ENCODE results near the gene CYRIA.

The CYRIA gene

DNA sequence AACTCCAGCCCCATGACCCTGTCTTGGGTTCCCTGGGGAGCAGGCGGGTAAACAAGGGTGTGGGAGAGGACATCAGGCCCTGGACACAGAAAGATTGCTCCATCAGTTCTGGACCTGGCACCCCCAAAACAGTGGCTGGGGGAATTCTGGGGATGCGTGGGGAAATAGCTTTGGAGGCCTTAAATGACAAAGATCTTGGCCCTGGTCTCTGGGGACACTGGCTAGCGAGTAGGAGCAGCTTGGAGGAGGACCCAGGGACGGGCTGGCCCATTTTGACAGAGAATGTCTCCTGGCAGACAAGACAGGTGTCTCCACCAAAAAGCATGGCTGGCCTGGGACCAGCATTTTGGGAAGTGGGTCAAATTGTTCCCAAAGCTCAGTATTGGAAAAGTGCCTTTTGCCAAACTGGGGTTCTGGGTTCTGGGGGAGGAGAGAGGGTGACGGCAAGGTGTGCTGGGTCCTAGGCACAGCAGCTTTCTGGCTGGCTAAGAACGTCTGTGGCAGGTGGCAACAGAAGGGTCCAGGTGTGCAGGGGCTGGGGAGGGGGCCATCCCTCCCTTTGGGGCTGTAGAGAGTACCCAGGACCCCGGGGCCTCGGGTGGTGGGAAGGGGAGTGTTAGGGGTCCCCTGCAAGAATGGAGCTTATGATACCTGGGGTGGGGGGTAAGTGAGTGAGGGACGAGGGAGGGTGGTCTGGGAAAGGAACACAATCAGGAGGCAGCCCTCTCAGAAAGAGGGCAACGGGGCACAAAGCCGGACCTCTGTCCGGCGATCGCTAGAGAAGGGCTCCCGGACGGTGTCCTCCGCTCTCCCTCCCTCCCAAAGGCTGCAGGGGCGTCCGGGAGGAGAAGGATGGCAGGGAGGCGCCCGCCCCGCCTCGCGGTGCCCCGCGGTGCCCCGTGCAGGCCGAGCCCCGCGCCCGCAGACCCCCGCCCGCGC lies 556 bp downstream of the CYRIA start:
- no peak for DNase-seq

GRCh38 chr2:16664052-16664731 lies 1.4 kb downstream of the CYRIA start:
- no peak for DNase-seq

DNA sequence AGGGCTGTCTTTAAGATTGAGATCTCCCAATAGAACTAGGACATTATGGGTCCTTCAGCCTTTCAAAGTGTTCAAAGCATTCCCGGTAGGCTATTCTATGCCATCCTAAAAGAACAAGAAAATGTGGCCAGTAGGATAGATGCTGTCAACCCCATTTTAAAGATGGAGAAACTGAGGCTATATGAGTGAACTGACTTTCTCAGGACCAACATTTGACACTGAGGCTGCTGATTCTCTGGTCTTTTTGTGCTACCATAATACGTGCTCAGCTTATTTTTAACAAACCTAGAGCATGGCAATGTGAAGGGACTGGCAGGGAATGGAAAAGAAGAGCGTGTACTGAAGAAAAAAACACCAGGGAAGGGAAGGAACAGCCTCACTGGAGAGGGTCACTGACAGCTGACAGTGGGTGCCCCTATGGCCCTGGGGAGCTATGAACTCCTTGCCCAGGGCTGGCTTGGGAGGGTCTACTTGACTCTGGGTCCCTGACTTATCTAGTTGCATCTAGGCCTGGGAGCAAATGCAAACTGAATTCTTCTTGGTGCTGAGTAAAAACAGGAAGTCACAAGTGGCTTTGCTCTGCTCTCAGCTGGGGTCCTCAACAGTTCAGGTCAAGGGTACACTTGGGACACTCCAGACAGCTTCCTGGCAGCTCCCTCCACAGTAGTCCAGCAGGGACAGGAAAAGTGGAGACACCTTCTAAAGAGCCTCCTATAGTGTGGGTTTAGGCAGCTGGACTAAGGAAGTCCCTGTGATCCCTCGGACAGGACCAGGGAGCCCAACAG lies 2.3 kb downstream of the CYRIA start:
- DNase-seq, result no peak

DNA sequence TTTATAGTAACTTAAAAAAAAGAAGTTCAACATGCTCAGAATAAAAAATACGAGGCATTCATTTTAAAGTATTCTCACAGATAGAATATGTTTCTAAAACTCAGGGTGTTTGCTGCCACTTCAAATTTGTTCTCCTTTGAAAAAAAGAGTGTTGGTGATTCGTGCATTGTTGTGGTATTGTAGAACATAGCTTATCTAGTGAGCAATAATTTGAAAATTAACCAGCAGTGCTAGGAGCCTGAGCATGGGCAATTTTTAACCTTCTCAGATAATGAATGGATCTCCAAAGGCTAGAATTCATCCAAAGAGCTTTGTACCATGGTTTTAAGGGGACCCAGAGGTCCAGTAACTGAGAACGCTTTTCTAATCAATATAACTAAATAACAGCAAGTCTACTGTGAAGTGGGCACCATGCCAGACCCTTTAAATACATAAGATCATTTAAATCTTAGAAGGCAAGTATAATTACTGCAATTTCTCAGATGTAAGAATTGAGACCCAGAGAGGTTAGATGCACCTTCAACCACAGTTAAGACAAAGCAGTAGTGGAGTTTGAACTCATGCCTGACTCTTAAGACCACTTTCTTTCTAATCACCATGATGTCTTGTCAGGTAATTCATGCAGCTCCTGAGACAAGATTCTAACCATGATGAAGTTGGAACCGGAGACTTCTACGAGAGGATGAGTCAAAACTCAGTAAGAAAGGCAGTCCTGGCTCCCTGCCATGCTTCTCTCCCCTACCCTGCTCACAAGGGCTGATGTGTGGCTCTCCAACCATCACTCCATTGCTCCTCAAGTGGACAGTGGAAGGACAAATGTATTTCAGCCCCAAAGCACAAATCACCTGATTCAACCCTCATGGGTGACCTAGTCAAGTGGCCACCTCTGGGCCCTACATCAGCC lies 3.4 kb downstream of the CYRIA start:
- DNase-seq, result no peak

DNA sequence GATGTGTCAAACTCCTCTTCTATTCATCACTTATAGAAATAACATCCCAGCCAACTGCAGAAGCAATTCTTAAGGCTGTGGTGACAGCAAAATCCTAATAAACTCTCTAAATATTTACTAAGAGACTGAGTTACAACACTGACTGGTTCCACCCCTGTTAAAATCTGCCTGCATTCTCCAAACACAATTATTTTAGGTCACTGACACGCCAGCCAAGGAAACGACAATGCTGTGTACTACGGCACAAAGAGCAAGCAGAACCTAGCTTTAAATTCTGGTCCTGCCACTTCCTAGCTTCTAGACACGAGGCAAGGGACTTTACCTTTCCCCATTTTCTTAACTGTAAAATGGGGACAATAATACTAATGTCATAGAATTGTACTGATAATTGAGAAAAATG lies 4.1 kb downstream of the CYRIA start:
- no peak for DNase-seq

GRCh38 chr2:16660556-16660955 lies 5.1 kb downstream of the CYRIA start:
- no peak for DNase-seq

DNA sequence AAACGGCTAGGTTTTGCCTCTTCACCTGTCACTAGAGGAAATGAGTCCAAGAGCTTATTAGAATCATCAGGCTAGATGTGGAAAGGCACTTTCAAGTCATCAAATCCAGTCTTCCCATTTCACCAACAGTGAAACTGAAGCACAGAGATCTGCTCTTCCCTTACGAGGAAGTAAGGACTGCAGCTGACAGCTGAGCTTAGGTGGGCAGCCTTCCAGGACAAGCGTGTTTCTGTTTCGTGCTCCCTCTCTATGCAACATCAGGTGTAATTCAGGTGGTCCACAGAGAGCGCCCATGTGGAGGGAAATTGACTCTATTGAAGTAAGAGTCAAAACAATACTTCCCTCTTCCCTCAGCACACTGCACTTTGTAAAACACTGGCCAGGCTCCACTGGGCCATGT lies 5.5 kb downstream of the CYRIA start:
- DNase-seq, result no peak

DNA sequence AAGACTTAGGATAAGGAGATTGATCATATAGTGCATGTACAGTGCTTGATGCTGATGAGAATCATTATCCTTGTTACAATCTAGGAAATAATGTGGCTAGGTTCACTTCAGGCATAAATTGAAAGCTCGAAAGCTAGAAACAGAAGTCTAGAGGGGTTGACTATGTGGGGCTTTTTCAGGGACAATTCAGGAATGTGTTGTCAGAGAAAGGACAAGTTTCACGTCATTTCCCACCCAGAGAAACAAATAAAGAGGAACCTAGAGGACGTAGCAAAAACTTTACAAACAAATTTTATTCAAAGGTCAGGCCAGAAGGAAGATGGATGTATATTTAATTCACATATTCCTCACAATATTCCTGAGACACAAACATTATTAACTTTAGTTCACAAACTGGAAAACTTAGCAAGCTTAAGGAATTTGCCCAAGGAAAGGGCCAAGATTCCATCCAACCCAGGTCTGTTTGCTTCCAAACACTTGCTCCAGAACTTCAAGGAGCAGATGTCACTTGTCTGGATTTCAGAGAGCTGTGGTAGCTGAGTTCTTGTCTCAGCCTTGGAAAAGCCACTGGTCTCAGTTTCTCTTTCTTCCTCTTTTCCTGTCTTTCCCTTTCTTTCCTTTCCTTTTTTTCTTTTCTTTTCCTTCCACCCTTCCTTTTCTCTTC lies 7.4 kb downstream of the CYRIA start:
- DNase-seq, result no peak

DNA sequence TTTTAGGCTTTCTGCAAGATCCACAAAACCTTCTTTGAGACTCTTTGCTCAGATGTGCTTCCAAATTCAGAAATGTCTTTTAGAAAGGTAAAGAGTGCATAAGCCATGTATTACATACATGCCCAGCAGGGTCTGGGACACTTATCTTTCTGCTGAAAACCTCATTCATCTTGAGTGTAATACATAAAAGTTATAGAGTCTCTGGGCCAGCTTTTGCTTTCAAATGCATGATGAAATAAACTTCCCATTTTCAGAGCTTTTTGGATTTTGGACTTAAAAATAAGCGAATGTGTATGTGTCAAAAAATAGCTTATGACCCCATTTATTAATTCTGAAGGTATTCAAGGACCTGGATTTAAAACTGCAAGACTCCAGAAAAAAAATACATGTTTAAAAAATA lies 8.0 kb downstream of the CYRIA start:
- no peak for DNase-seq

DNA sequence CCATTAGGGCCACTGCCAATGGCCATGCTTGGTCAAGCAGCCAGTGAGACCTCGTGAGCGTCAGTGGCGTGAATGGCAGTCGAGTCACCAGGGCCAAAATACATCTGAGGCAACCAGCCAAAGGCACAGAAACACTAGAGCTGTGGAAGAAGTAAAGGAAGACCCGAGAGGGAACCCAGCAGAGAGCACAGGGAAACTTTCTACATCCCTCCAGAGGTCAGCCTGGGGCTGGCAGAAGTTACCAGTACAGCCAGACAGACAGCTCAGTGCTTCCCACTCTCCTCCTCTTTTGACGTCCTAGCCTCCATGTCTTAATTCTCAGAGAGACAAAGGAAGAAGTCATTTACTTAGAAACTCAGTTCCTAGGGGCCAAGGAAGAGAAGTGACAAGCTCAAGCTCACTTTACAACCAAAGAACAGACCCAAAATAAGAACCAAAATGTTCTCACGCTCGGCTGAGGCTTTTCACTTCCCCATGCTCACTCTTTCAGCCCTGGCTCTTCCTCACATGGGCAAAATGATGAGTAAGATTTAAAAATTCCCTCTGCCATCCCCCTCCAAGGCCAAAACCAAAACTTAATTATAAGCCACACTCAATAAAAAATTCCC lies 8.7 kb downstream of the CYRIA start:
- DNase-seq, result no peak

GRCh38 chr2:16655905-16656642 lies 9.6 kb downstream of the CYRIA start:
- DNase-seq, result no peak

DNA sequence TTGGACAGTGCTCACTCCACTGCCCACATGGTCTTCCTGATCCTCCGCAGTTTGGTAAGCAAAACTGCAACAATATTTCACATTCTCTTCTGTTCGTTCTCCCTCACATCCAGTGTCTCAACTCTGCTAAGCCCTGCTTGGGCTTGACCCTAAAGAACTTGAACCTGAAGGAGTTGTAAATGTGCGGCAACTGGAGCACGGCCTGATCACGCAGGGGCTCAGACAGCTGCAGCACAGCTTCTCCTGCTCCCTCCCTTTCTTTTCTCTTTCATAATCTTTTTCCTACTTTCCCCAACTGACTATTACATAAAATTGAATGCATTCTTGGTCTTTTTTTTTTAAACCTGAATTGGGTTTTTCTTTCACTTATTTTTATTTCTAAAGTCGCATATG lies 10.2 kb downstream of the CYRIA start:
- DNase-seq, result no peak

DNA sequence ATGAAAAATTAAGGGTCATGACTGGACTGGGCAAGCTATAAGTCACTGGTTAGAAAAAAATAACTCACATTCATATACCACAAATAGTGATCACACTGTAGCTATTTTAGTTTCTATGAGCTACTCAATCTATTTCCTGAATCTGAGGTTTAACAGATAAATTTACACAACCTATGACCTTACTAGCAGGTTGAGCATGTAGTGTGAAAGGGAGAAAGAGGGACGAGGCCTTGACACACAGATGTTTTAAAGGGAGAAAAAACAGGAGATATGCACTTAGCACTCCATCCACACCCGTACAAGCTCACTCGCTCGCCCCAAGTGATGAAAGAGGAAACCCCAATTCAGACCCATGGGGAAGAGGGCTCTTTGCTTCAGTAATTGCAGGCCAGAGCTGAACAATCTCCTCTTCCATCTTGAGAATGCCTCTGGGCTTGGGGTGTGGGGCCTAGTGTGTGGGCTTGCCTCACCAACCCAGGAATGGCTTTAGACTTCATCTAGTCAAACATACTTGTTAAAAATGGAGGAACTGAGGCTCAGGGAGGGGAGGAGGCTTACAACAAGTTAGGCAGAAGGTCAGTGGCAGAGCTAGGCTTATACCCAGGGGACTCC lies 10.7 kb downstream of the CYRIA start:
- DNase-seq, result no peak

GRCh38 chr2:16653799-16654198 lies 11.8 kb downstream of the CYRIA start:
- DNase-seq, result no peak

- DNase-seq, result no peak
These were observed 12.6 kb downstream of the CYRIA start for GRCh38 chr2:16653083-16653375.

DNA sequence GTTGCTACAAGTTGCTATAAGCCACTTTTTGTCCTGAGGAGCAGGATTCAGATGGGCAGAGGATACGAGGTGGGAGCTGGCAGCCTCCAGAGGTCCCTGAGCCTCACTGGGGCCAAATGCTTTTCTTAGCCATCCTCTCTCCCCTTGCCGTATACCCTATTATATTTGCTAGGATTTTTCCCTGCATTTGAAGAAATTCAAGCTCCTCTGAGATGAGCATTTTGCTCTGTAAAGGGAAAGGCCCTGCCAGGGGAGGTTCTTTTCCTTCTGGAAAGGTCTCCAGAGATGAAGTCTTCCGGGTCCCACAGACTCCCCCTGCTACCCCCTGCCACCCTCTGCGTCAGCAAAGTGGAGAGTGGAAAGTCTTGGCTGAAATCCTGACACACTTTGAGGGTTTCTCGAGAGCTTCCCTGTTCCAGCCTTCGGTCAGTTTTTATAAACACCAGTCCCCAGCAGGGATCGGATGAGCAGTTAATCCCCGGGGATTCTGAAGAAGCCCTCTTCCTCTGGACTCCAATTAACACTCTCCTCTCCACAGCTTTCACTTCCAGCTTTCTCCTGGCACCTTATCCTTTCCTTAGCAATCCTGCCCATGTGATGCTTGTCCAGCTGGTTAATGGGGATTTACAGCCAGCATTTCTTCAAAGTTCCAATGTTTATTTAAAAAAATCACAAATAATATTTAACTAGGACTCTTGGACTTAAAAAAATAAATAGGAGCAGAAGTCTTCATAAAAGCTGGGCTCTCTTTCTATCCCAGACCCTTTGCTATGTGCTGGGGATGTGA lies 13.1 kb downstream of the CYRIA start:
- DNase-seq, result no peak

DNA sequence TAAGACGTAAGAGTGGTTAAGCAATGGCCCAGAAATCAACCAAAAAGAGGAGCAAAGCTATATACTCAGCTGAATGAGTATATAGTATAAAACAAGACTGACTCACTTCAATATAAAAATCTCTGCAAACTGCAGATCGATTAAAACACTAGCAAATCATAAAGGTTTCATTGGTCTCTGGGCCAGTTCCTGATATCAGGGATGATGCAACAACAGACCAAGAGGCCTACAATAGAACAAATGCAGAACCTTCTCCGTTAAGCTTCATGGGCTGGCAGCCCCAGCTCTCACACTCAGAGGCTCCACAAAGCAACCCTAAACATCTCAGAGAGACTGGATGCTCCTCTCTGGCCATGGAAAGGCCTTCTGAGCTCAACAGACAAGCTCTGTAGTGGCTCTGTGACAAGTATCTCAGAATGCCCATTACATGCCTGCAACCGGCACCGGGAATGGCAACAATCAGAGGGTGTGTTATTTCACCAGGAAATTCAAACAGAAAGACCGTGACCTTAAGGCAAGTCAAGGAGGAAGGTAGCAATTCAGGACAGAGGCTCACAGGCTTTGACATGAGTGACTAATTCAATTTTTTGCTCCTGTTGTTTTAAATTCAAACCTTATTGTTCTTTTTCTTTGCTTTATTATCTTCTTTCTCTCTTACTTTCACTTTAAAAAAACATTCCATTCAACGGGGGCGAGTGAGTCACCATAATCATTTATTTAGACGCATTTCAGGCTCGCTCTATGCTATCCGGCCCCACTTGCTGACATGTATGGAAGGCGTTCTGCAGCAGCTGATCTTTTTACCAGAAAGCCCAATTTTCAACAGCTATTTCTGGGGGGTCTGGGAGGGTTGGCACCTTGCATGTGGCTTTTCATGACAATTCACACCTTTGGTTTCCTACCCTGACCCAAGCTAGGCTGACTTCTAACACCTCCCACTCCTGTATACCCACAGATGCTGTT lies 15.1 kb downstream of the CYRIA start:
- DNase-seq, result no peak

All from stimulated activated CD4-positive, alpha-beta T cell treated with anti-CD3 and anti-CD28 coated beads, Interleukin-2, amount 100 ng/mL, for 48 hours (primary cell).